Endothelial cell of umbilical vein (primary cell): ENCODE data around the gene COL23A1.

Experiments
- GATA2 ChIP-seq: IDR thresholded peaks from 2 replicates; pipeline ENCODE4 v1.7.0; 2011; ENCODE audit warnings: low read depth, mild to moderate bottlenecking, moderate library complexity, mixed read lengths, low read length; ENCODE audit not compliant: insufficient read length, insufficient read depth
- JUN ChIP-seq: IDR thresholded peaks from 2 replicates; pipeline ENCODE4 v1.6.1; 2011; ENCODE audit warnings: borderline replicate concordance, low read depth; ENCODE audit not compliant: insufficient read length, insufficient read depth
- POLR2A ChIP-seq: IDR thresholded peaks from 2 replicates; pipeline ENCODE4 v1.6.1; 2012; ENCODE audit warnings: low read depth, mild to moderate bottlenecking, control low read depth, low read length
- POLR2AphosphoS5 ChIP-seq: IDR thresholded peaks from 2 replicates; pipeline ENCODE4 v1.6.1; 2012; ENCODE audit warnings: low read depth, mild to moderate bottlenecking, control low read depth, low read length, moderate library complexity; ENCODE audit not compliant: insufficient read depth
- TF ChIP-seq, protein P1 (sequence below), 2 donors: IDR thresholded peaks; 1 replicate in 1 of 2; 2 replicates in 1 of 2; pipeline ENCODE4 v1.5.1; 2011; ENCODE audit warnings: low read length in 2 of 2, mild to moderate bottlenecking in 2 of 2, moderate library complexity in 2 of 2, control low read depth in 1 of 2, inconsistent platforms in 1 of 2, low read depth in 1 of 2; ENCODE audit not compliant: insufficient read depth in 1 of 2; ENCODE audit errors: extremely low read depth in 1 of 2
- TF ChIP-seq, protein P2 (sequence below): IDR thresholded peaks from 2 replicates; pipeline ENCODE4 v1.6.1; 2011; ENCODE audit not compliant: insufficient read depth, insufficient read length

DNA sequence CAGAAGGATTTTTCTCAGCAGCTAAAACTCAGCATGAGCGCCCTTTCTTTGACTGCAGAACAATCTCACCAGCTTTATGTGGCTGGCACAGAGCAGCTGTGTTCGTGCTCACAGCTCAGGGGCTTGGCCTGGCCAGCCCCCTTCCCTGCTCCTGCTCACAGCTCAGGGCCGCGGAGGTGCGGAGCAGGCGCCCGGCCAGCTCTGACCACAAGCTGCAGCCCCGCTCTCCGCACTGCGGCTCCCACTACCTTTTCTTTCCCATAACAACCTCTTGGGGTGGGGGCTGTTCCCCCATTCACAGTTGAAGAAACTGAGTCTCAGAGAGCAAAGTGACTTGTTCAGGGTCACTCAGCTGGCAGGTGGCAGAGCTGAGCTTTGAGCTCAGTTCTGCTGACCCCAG lies 323.6 kb downstream of the COL23A1 start:
- TF ChIP-seq, protein P1, sequence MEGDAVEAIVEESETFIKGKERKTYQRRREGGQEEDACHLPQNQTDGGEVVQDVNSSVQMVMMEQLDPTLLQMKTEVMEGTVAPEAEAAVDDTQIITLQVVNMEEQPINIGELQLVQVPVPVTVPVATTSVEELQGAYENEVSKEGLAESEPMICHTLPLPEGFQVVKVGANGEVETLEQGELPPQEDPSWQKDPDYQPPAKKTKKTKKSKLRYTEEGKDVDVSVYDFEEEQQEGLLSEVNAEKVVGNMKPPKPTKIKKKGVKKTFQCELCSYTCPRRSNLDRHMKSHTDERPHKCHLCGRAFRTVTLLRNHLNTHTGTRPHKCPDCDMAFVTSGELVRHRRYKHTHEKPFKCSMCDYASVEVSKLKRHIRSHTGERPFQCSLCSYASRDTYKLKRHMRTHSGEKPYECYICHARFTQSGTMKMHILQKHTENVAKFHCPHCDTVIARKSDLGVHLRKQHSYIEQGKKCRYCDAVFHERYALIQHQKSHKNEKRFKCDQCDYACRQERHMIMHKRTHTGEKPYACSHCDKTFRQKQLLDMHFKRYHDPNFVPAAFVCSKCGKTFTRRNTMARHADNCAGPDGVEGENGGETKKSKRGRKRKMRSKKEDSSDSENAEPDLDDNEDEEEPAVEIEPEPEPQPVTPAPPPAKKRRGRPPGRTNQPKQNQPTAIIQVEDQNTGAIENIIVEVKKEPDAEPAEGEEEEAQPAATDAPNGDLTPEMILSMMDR (IDR thresholded peaks at IDR 0.05; ENCODE audit: extremely low read depth in 1 of 2, insufficient read depth in 1 of 2, low read depth in 1 of 2, low read length in 2 of 2) = no peak
- no peak for TF ChIP-seq POLR2AphosphoS5
- no peak for TF ChIP-seq POLR2A
- TF ChIP-seq, protein P2, sequence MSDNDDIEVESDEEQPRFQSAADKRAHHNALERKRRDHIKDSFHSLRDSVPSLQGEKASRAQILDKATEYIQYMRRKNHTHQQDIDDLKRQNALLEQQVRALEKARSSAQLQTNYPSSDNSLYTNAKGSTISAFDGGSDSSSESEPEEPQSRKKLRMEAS = no peak
- TF ChIP-seq GATA2 = no peak
- TF ChIP-seq JUN = no peak
